ENCODE results near the gene CPZ. TPM values are rescaled to one million over a fixed set of nuclear protein-coding genes. Genes with fewer than 3 reads are reported as not detected.

CPZ gene
- total RNA-seq, 1 experiment from 2014 or later, result 37.3 TPM

DNA sequence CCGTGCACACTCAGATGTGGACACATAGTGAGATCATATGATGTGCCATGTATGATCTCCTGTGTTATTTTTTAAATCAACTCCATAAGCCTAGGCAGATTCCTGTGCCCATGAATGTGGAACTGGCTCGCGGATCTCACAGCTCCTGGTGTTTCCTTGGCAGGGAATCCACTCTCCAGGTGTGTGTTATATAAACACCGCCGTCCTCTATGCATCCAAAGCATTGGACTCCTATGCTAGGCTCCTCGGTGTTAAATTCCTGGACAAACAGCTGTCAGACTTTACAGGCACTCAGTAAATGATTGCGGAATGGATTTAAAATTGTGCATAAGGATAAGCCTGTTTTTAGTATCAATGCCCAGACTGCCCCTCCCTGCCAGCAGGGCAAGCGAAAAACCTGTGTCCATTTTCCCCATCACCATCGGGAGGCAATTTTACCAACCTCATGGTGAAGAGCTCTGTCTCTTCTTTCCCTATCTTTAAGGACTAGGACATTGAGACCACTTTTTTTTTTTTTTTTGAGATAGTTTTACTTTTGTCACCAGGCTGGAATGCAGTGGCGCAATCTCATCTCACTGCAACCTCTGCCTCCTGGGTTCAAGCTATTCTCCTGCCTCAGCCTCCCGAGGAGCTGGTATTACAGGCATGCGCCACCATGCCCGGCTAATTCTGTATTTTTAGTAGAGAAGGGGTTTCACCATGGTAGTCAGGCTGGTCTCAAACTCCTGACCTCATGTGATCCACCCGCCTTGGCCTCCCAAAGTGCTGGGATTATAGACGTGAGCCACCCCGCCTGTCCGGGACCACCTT lies 36.0 kb upstream of the CPZ start:
- H2AK5ac ChIP-seq (ENCODE audit: insufficient read length, low read length), result no peak overlapping the region
- H4K91ac ChIP-seq (ENCODE audit: insufficient read length, low read depth, low read length), result no peak overlapping the region
- no peak overlapping the region for H3K4ac ChIP-seq (ENCODE audit: low read depth, low read length)
- no peak overlapping the region for H2AFZ ChIP-seq (ENCODE audit: low read length)
- no peak overlapping the region for H3K14ac ChIP-seq (ENCODE audit: insufficient read depth, low read length)
- H2BK15ac ChIP-seq (ENCODE audit: low read depth, low read length), result no peak overlapping the region
- no peak overlapping the region for H3K18ac ChIP-seq (ENCODE audit: insufficient read length, low read depth, low read length)
- no peak overlapping the region for H2BK12ac ChIP-seq (ENCODE audit: insufficient read length, low read depth, low read length)
- TF ChIP-seq, protein P1, sequence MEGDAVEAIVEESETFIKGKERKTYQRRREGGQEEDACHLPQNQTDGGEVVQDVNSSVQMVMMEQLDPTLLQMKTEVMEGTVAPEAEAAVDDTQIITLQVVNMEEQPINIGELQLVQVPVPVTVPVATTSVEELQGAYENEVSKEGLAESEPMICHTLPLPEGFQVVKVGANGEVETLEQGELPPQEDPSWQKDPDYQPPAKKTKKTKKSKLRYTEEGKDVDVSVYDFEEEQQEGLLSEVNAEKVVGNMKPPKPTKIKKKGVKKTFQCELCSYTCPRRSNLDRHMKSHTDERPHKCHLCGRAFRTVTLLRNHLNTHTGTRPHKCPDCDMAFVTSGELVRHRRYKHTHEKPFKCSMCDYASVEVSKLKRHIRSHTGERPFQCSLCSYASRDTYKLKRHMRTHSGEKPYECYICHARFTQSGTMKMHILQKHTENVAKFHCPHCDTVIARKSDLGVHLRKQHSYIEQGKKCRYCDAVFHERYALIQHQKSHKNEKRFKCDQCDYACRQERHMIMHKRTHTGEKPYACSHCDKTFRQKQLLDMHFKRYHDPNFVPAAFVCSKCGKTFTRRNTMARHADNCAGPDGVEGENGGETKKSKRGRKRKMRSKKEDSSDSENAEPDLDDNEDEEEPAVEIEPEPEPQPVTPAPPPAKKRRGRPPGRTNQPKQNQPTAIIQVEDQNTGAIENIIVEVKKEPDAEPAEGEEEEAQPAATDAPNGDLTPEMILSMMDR (conservative IDR thresholded peaks at IDR 0.05), result no peak
- H3K23me2 ChIP-seq (ENCODE audit: insufficient read length, low read depth, low read length, poor library complexity, severe bottlenecking), result no peaks in the 10 kb centered on the region
- no peak overlapping the region for H4K5ac ChIP-seq (ENCODE audit: insufficient read length, low read depth, low read length)
- no peak overlapping the region for H3K56ac ChIP-seq (ENCODE audit: insufficient read length, low read depth, low read length)
- H4K20me1 ChIP-seq (ENCODE audit: control insufficient read depth, insufficient read depth, insufficient read length), result peaks cover 2% of the 10 kb centered on the region
- H3K9ac ChIP-seq (ENCODE audit: extremely low read depth, insufficient read length, low read length), result no peak overlapping the region
- Mint-ChIP-seq H3K27ac (peak overlapping the region in 1 of 3 experiments; percentile 38; a peak in 2 of 7 replicates), H3K36me3 (ENCODE audit: insufficient read depth in 1 of 3, low read depth in 3 of 3) (no peaks in the 10 kb centered on the region), H3K27me3 (ENCODE audit: low read depth) (no peaks in the 10 kb centered on the region; the same call in 1 of the 2 replicates), H3K4me3 (no peak overlapping the region), H3K9me3 (no peaks in the 10 kb centered on the region; a peak in 1 of 5 replicates), H3K4me1 (peaks cover 27 to 43% of the 10 kb centered on the region in 2 experiments)
- H3K23ac ChIP-seq (ENCODE audit: insufficient read length, low read depth, low read length), result no peak overlapping the region
- no peaks in the 10 kb centered on the region for H3K9me3 ChIP-seq (ENCODE audit: control insufficient read depth, low read depth, low read length)
- no peak overlapping the region for H2BK5ac ChIP-seq (ENCODE audit: insufficient read length, low read length)
- DNase-seq, result no peak
- no CpG with 5 or more reads among the region's 17 CpGs for WGBS (ENCODE audit: extremely low coverage, insufficient read length, low lambda C conversion rate)
- no peaks in the 10 kb centered on the region for H3K4me1 ChIP-seq (ENCODE audit: insufficient read depth, low read length)
- H3K27me3 ChIP-seq (ENCODE audit: insufficient read depth, low read length), result no peaks in the 10 kb centered on the region
- H3K79me2 ChIP-seq (ENCODE audit: insufficient read depth, low read length), result no peaks in the 10 kb centered on the region
- H3K27ac ChIP-seq (ENCODE audit: insufficient read length, low read depth, low read length), result no peak overlapping the region
- no peaks in the 10 kb centered on the region for H3K79me1 ChIP-seq (ENCODE audit: insufficient read depth, low read depth, low read length, poor library complexity, severe bottlenecking)
- H4K8ac ChIP-seq (replicated peaks; ENCODE audit: insufficient read length, low read depth, low read length), result no peak overlapping the region
- H3K4me2 ChIP-seq (ENCODE audit: insufficient read depth, insufficient read length, low read length), result no peak overlapping the region
- no peak overlapping the region for H3T11ph ChIP-seq (ENCODE audit: low read length)
- H2BK20ac ChIP-seq (ENCODE audit: low read depth, low read length, poor library complexity, severe bottlenecking), result no peak overlapping the region
- H2BK120ac ChIP-seq (ENCODE audit: low read depth, low read length, poor library complexity, severe bottlenecking), result no peak overlapping the region
